ENCODE results near the gene PSMD9. TPM values are rescaled to one million over a fixed set of nuclear protein-coding genes. Genes with fewer than 3 reads are reported as not detected.

Gene PSMD9
- total RNA-seq, 1 donor from 2014 or later = 58.0 TPM

DNA sequence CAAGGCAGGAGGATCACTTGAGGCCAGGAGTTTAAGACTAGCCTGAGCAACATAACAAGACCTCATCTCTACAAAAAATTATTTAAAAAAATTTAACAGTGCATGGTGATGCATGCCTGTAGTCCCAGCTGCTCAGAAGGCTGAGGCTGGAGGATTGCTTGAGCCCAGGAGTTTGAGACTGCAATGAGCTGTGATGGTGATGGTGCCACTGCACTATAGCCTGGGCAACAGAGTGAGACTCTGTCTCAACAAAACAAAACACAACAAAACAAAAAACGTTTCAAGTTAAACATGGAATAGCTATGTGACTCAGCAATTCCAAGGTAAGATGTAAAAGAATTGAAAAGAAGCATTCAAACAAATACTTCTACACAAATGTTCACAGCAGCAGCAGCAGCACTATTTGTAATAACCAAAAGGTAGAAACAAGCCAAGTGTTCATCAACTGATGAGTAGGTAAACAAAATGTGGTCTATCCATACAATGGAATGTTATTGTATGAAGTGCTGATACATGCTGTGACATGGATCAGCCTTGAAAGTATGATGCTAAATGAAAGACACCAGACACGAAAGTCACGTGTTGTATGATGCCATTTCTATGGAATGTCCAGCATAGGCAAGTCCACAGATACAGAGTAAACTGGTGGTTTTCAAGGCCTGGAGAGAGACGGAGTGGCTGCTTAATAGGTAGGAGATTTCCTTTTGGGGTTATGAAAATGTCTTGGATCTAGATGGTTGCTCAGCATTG, 61.2 kb downstream of the PSMD9 start:
- Mint-ChIP-seq H3K9me3 (ENCODE audit: unreplicated experiment) (peaks cover 12% of the 10 kb centered on the region), H3K4me3 (ENCODE audit: unreplicated experiment) (no peak overlapping the region), H3K4me1 (ENCODE audit: unreplicated experiment) (peaks cover 5% of the 10 kb centered on the region), H3K27me3 (ENCODE audit: unreplicated experiment) (no peaks in the 10 kb centered on the region), H3K36me3 (ENCODE audit: unreplicated experiment) (peaks cover 18% of the 10 kb centered on the region), H3K27ac (ENCODE audit: unreplicated experiment) (peak overlapping the region; percentile 46)
- DNase-seq (ENCODE audit: extremely low spot score, unreplicated experiment) = no peak
- TF ChIP-seq, protein P1, sequence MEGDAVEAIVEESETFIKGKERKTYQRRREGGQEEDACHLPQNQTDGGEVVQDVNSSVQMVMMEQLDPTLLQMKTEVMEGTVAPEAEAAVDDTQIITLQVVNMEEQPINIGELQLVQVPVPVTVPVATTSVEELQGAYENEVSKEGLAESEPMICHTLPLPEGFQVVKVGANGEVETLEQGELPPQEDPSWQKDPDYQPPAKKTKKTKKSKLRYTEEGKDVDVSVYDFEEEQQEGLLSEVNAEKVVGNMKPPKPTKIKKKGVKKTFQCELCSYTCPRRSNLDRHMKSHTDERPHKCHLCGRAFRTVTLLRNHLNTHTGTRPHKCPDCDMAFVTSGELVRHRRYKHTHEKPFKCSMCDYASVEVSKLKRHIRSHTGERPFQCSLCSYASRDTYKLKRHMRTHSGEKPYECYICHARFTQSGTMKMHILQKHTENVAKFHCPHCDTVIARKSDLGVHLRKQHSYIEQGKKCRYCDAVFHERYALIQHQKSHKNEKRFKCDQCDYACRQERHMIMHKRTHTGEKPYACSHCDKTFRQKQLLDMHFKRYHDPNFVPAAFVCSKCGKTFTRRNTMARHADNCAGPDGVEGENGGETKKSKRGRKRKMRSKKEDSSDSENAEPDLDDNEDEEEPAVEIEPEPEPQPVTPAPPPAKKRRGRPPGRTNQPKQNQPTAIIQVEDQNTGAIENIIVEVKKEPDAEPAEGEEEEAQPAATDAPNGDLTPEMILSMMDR (IDR thresholded peaks at IDR 0.05) = no peak

DNA sequence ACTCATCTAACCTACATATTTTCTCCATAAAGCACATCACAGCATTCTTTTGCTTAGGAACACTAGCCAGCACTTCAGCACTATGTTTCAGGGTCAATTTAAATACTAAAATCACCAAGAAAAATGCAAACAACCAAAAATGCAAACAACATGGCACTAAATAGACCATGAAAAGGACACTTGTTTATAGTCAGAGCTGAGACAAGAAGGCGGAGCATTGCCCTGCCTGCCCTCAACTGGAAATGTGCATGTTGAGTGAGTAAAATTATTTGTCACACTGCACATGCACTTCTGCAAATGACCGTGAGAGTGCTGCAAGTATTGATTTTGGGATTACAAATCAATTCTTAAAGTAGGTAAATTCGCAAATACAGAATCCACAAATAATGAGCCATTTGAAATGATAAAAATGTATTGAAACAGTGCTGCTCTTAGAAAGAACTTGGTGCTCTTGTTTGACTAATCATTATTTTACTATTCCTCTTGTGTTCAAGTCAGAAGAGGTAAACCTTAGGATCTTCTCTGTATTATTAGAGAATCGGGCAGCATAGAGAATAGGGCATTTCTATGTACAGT, 64.6 kb downstream of the PSMD9 start:
- no peak overlapping the region for H3K4me3 Mint-ChIP-seq (ENCODE audit: unreplicated experiment)
- H3K36me3 Mint-ChIP-seq (ENCODE audit: unreplicated experiment) = peaks cover 3% of the 10 kb centered on the region
- H3K4me1 Mint-ChIP-seq (ENCODE audit: unreplicated experiment) = no peaks in the 10 kb centered on the region
- H3K9me3 Mint-ChIP-seq (ENCODE audit: unreplicated experiment) = no peaks in the 10 kb centered on the region
- no peak overlapping the region for H3K27ac Mint-ChIP-seq (ENCODE audit: unreplicated experiment)
- DNase-seq (ENCODE audit: extremely low spot score, unreplicated experiment) = no peak
- H3K27me3 Mint-ChIP-seq (ENCODE audit: unreplicated experiment) = no peaks in the 10 kb centered on the region
- TF ChIP-seq, protein P1 (IDR thresholded peaks at IDR 0.05) = no peak

DNA sequence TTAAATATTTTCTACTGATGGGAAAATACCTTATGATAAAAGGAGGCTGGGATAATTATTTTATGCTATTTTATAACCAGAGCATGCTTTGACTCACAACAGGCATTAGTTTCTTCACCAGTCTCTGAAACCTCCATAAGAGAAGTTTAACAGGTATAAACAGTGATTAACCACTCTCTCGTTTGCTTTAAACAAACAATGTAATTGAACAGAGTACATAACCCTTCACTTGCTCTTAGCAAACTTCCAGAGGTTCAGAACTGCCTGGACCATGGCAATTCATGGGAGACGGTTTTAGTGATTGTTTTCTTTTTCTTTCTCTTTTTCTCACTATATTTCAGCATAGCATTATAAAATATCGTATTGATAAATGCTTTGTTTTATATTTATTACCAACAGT, 65.1 kb downstream of the PSMD9 start:
- TF ChIP-seq, protein P1 (IDR thresholded peaks at IDR 0.05) = no peak
- peaks cover 5% of the 10 kb centered on the region for H3K36me3 Mint-ChIP-seq (ENCODE audit: unreplicated experiment)
- no peak overlapping the region for H3K27ac Mint-ChIP-seq (ENCODE audit: unreplicated experiment)
- H3K4me1 Mint-ChIP-seq (ENCODE audit: unreplicated experiment) = no peaks in the 10 kb centered on the region
- H3K27me3 Mint-ChIP-seq (ENCODE audit: unreplicated experiment) = no peaks in the 10 kb centered on the region
- DNase-seq (ENCODE audit: extremely low spot score, unreplicated experiment) = no peak
- H3K9me3 Mint-ChIP-seq (ENCODE audit: unreplicated experiment) = no peaks in the 10 kb centered on the region
- H3K4me3 Mint-ChIP-seq (ENCODE audit: unreplicated experiment) = no peak overlapping the region

DNA sequence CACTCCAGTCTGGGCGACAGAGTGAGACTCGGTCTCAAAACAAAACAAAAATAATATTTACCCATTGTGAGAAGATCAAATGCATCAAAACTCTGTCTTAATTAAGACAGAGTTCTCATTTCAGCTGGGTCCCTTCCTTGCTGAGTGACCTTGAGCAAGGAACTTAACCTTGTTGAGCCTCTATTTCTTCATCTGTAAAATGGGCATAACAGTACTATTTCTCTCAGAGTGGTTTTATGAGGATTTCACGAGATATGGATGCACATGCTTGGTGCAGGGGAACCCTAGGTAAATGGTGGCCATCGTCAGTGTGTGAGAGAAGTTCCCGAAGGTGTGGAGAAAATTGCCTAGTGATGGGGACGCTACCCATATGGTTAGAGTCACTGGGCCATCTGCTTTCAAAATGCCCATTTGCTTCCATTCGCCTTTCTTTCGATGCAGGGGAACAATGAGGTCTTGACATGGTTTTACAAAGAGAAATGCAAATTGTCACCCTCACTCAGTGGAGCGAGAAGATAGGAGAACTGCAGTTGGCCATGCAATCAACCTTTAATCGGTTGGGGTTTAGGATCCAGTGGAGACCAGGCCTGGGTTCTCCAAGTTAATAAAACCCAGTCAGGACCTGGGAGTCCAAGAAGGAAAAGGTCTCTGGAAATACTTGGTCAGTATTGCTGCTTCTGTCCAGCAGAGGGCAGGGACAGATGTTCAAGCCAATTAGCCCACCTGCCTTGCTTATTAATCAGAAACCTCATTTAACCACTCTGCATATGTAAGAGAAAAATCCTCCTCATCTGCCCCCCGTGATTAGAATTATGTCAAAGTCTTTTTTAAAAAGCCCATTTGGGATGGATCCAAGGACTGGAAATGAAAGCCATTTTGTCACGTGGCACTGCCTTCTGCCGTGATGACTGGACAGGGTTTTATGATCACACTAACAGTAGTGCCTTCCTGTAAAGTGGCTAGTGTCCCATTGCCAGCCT, 67.0 kb downstream of the PSMD9 start:
- no peaks in the 10 kb centered on the region for H3K27me3 Mint-ChIP-seq (ENCODE audit: unreplicated experiment)
- DNase-seq (ENCODE audit: extremely low spot score, unreplicated experiment) = no peak
- no peak overlapping the region for H3K4me3 Mint-ChIP-seq (ENCODE audit: unreplicated experiment)
- H3K36me3 Mint-ChIP-seq (ENCODE audit: unreplicated experiment) = peaks cover 5% of the 10 kb centered on the region
- TF ChIP-seq, protein P1 (IDR thresholded peaks at IDR 0.05) = peak; percentile 47
- no peaks in the 10 kb centered on the region for H3K9me3 Mint-ChIP-seq (ENCODE audit: unreplicated experiment)
- H3K27ac Mint-ChIP-seq (ENCODE audit: unreplicated experiment) = no peak overlapping the region
- H3K4me1 Mint-ChIP-seq (ENCODE audit: unreplicated experiment) = no peaks in the 10 kb centered on the region
